Left ventricle myocardium inferior (tissue), 1 donor: Measurements from ENCODE around the gene SULF2. TPM values are rescaled to one million over a fixed set of nuclear protein-coding genes. Genes with fewer than 3 reads are reported as not detected.

Experiments used
- DNase-seq: peaks from one replicate; pipeline ENCODE4 v3.0.0-alpha.2; 2020
- H3K27ac ChIP-seq: fragments of 200-600 bp; replicated peaks from 2 replicates; pipeline ENCODE4 v1.8.0; 2021
- H3K27me3 ChIP-seq: fragments of 200-600 bp; 2 replicates; pipeline ENCODE4 v1.8.0; 2021; ENCODE audit warnings: low read depth
- H3K36me3 ChIP-seq: fragments of 200-600 bp; 2 replicates; pipeline ENCODE4 v1.8.0; 2021
- H3K4me1 ChIP-seq: fragments of 200-600 bp; 2 replicates; pipeline ENCODE4 v1.8.0; 2021
- H3K4me3 ChIP-seq: fragments of 200-600 bp; 2 replicates; pipeline ENCODE4 v1.8.0; 2021; ENCODE audit warnings: mild to moderate bottlenecking, moderate library complexity
- H3K9me3 ChIP-seq: fragments of 200-600 bp; replicated peaks from 2 replicates; pipeline ENCODE4 v1.8.0; 2021
- intact Hi-C: fragments of 100-400 bp; cut with micrococcal nuclease; formaldehyde crosslinking; loops from one replicate; pipeline ENCODE4 v1.11.0; 2022
- total RNA-seq: library from RNA; stranded (reverse); fragmentation: NEBNext Ultra II Directional; extraction: Animal tissue kit (Norgen Biotek cat#: 25700); gene quantifications from one replicate; pipeline ENCODE4 v1.2.1, GENCODE V29; 2021
- TF ChIP-seq, protein P1 (sequence below): fragments of 200-600 bp; IDR thresholded peaks from 2 replicates; pipeline ENCODE4 v1.8.0; 2021; ENCODE audit warnings: antibody characterized with exemption, mild to moderate bottlenecking, borderline replicate concordance
- donor health status: DM: no; HTN: yes; CAD: no; lungs with severe emphysema.

Gene SULF2
- total RNA-seq, 1 donor from 2014 or later = 40.7 TPM

DNA sequence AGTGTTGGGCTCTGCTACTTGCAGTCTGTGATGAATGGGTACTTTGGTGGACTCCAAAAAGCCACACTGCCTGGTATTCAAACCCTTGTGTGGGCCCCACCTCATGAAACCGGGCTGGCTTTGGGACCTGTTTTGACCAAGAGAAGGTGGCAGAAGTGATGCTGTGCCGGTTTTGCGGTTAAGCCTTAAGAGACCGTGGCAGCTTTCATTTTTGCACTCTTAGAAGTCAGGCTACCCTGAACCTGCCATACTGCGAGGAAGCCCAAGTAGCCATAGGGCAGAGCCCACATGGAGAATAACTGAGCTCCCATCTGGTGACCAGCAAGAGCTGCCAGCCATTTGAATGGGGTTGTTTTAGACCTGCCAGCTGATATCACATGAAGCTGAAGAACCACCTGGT lies 10.2 kb downstream of the SULF2 start:
- Histone ChIP-seq H3K9me3 (peaks cover 15% of the 10 kb centered on the region), H3K36me3 (peaks cover 7% of the 10 kb centered on the region), H3K4me3 (no peak overlapping the region), H3K4me1 (peaks cover 47% of the 10 kb centered on the region), H3K27me3 (peaks cover 21% of the 10 kb centered on the region), H3K27ac (peak overlapping the region; percentile 90)
- DNase-seq = no peak
- intact Hi-C loops = loop anchor here (10.0 kb wide), 1 partner anchor 50 kb away; no protein-coding TSS in a partner anchor
- TF ChIP-seq, protein P1, sequence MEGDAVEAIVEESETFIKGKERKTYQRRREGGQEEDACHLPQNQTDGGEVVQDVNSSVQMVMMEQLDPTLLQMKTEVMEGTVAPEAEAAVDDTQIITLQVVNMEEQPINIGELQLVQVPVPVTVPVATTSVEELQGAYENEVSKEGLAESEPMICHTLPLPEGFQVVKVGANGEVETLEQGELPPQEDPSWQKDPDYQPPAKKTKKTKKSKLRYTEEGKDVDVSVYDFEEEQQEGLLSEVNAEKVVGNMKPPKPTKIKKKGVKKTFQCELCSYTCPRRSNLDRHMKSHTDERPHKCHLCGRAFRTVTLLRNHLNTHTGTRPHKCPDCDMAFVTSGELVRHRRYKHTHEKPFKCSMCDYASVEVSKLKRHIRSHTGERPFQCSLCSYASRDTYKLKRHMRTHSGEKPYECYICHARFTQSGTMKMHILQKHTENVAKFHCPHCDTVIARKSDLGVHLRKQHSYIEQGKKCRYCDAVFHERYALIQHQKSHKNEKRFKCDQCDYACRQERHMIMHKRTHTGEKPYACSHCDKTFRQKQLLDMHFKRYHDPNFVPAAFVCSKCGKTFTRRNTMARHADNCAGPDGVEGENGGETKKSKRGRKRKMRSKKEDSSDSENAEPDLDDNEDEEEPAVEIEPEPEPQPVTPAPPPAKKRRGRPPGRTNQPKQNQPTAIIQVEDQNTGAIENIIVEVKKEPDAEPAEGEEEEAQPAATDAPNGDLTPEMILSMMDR = no peak

DNA sequence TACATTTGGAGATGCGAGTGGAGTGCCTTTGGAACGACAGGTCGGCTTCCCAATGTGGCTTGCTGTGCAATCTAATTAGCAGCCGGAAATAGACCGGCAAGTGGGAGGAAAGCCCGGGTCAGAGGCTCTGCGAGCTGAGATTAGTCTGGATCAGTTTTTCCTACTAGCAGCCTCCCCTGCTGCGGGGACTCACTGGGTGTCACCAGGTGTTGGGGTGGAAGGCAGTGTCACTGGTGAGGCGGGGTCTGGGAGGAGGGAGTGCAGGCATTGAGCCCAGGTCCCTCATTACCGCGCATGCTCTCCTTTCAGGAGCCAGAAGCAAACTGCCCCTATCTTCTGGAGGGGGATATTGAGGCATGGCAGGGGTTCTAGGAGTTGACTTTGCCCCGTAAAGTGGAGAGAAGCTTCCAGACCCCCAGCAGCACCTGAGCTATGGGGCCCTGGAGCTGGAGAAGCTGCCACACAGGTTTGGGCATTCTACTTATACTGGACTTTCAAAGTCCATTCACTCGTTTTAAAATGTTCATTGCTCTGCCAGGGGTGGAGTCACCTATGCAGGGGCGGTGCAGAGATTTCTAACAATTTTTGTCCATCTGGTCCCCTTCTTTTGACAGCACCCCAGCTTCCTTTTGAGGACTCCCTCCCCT lies 11.0 kb downstream of the SULF2 start:
- Histone ChIP-seq H3K4me3 (peak overlapping the region; percentile 10), H3K27ac (peak overlapping the region; percentile 90), H3K9me3 (peaks cover 15% of the 10 kb centered on the region), H3K27me3 (peaks cover 16% of the 10 kb centered on the region), H3K36me3 (peaks cover 7% of the 10 kb centered on the region), H3K4me1 (peaks cover 47% of the 10 kb centered on the region)
- DNase-seq = no peak
- TF ChIP-seq, protein P1 = no peak
- intact Hi-C loops = loop anchor here (10.0 kb wide), 1 partner anchor 49 kb away; no protein-coding TSS in a partner anchor

DNA sequence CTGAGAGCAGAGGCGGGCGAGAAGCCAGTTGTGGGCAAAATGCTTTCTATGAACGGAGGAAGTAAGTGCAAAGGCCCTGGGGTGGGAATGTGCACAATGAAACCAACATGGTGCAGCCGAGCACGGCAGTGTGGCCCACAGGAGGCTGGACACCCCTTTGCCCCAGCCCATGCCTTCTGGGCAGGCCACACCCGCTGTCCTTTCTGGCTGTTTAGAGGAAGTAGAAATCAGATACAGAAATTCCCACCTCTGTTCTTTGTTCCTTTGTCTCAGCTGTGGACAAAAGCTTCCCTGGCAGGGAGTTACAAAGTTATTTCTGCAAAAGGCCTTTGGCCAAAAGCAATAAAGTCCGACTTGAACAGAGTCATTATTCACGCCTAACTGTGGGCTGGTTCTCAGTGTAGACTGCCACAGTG lies 11.9 kb downstream of the SULF2 start:
- Histone ChIP-seq H3K36me3 (peaks cover 7% of the 10 kb centered on the region), H3K27me3 (peaks cover 16% of the 10 kb centered on the region), H3K4me3 (no peak overlapping the region), H3K4me1 (peaks cover 48% of the 10 kb centered on the region), H3K27ac (peak overlapping the region; percentile 90), H3K9me3 (peaks cover 15% of the 10 kb centered on the region)
- peak; percentile 52 for DNase-seq
- intact Hi-C loops = loop anchor here (10.0 kb wide), 1 partner anchor 49 kb away; no protein-coding TSS in a partner anchor
- TF ChIP-seq, protein P1 = no peak

DNA sequence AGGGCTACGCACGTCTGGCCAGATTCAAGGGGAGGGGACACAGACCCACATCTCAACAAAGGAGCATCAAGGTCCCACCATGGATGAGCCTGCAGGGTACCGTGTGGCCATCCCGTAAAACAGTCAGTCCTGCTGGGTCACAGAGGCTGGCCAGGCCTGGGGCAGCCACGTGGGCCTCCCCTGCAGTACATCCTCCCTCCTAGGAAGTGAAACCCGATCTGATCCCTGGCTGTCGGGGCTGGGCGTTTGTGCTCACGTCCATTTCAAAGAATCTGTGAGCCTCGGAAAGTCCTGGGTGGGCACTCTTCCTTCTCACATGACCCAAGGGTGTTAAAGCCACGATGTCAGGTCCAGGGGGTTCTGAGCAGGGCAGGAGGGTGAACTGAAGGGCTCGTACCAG lies 14.3 kb downstream of the SULF2 start:
- peak; percentile 24 for DNase-seq
- intact Hi-C loops = loop anchor here (10.0 kb wide), 1 partner anchor 46 kb away; no protein-coding TSS in a partner anchor
- Histone ChIP-seq H3K36me3 (peaks cover 7% of the 10 kb centered on the region), H3K27me3 (peaks cover 16% of the 10 kb centered on the region), H3K4me3 (no peak overlapping the region), H3K4me1 (peaks cover 38% of the 10 kb centered on the region), H3K27ac (peak overlapping the region; percentile 20), H3K9me3 (peaks cover 15% of the 10 kb centered on the region)
- TF ChIP-seq, protein P1 = no peak

DNA sequence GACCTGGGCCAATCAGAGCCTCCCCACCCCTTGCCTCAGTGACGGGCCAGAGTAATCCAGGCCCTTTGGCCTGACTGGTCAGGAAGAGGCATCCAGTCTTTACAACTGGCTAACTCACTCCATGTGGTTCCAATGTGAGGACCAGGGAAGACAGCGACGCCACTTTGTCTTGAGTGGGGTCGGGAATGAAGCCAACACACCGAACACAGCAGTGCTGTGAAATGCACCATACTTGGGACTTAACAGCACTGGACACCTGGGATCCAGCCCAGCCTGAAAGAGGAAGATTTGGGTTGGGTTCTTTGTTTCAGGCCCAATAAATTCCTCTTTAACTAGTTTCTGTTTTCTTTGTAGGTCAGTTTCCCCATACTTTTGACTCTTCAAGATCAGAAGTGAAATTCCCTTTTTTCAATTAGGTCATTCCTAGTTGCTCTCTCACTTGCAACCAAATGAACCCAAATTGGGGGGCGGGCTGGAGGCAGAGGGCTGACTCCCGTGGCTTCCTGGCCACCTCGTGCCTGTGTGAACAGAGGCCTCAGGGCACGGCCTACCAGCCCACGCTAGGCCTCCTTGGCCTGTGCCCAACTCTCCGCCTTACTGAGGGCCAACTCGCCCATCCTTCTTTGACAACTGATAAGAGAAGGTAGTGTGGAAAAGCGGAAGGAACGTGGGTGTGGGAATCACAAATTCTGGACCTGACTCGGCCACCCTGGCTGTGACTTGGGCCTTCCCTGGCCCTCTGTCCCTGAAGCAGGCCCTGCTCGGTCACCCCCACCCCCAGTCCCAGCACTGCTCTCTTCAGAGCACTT lies 17.1 kb downstream of the SULF2 start:
- peak; percentile 36 for DNase-seq
- TF ChIP-seq, protein P1 = no peak
- intact Hi-C loops = no loop called here

More for the DNA sequence above, 17.1 kb downstream of the SULF2 start:
- Histone ChIP-seq H3K27ac (peak overlapping the region; percentile 47), H3K36me3 (peaks cover 7% of the 10 kb centered on the region), H3K4me3 (no peak overlapping the region), H3K4me1 (peaks cover 37% of the 10 kb centered on the region), H3K27me3 (peaks cover 19% of the 10 kb centered on the region), H3K9me3 (peaks cover 9% of the 10 kb centered on the region)
